Measurements from ENCODE around the gene RDX. TPM values are rescaled to one million over a fixed set of nuclear protein-coding genes. Genes with fewer than 3 reads are reported as not detected.

The RDX gene
- total RNA-seq, 1 experiment from 2014 or later: 86.6 TPM

DNA sequence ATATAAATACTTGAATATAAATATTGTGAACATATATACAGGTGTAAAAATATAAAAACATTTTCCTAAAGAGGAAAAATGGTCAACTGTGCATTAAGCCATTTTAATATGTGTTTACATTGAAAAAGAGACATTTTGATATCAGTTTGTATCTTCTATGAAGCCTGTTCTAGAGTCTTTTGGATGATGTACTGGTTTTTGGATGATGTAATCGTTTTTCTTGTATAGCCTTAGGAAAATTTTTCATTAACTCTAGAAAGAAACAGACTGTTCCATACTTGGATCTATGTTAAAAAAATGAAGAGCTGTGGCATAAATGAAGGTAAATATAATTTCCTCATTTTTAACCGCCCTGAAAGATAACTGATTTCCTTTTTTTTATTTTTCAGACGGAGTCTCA lies 39.6 kb upstream of the RDX start:
- Histone ChIP-seq H2BK5ac (ENCODE audit: insufficient read length, low read length) (no peak overlapping the region), H3K79me1 (ENCODE audit: insufficient read depth, low read depth, low read length, poor library complexity, severe bottlenecking) (no peaks in the 10 kb centered on the region), H3K4ac (ENCODE audit: low read depth, low read length) (no peak overlapping the region), H2BK12ac (ENCODE audit: insufficient read length, low read depth, low read length) (no peak overlapping the region), H3K14ac (ENCODE audit: insufficient read depth, low read length) (no peak overlapping the region), H2AK5ac (ENCODE audit: insufficient read length, low read length) (no peak overlapping the region), H2BK20ac (ENCODE audit: low read depth, low read length, poor library complexity, severe bottlenecking) (no peak overlapping the region), H4K20me1 (ENCODE audit: control insufficient read depth, insufficient read depth, insufficient read length) (no peaks in the 10 kb centered on the region), H2BK120ac (ENCODE audit: low read depth, low read length, poor library complexity, severe bottlenecking) (no peak overlapping the region), H3K9me3 (ENCODE audit: control insufficient read depth, low read depth, low read length) (peaks cover 4% of the 10 kb centered on the region), H2BK15ac (ENCODE audit: low read depth, low read length) (no peak overlapping the region), H3K4me1 (ENCODE audit: insufficient read depth, low read length) (0 out of 2 replicates have a peak, but pooled peaks cover 4% of the 10 kb centered on the region), H3K56ac (ENCODE audit: insufficient read length, low read depth, low read length) (no peak overlapping the region), H4K5ac (ENCODE audit: insufficient read length, low read depth, low read length) (no peak overlapping the region), H3K23ac (ENCODE audit: insufficient read length, low read depth, low read length) (no peak overlapping the region), H3K4me2 (ENCODE audit: insufficient read depth, insufficient read length, low read length) (no peak overlapping the region), H3K23me2 (ENCODE audit: insufficient read length, low read depth, low read length, poor library complexity, severe bottlenecking) (no peaks in the 10 kb centered on the region), H3K27me3 (ENCODE audit: insufficient read depth, low read length) (no peaks in the 10 kb centered on the region), H3K18ac (ENCODE audit: insufficient read length, low read depth, low read length) (no peak overlapping the region), H2AFZ (ENCODE audit: low read length) (no peak overlapping the region), H3K27ac (ENCODE audit: insufficient read length, low read depth, low read length) (no peak overlapping the region), H3T11ph (ENCODE audit: low read length) (no peak overlapping the region), H3K79me2 (ENCODE audit: insufficient read depth, low read length) (no peaks in the 10 kb centered on the region), H4K8ac (replicated peaks; ENCODE audit: insufficient read length, low read depth, low read length) (no peak overlapping the region), H4K91ac (ENCODE audit: insufficient read length, low read depth, low read length) (no peak overlapping the region), H3K9ac (ENCODE audit: extremely low read depth, insufficient read length, low read length) (no peak overlapping the region)
- no peak for DNase-seq
- H3K27me3 Mint-ChIP-seq (ENCODE audit: low read depth): no peaks in the 10 kb centered on the region
- TF ChIP-seq CTCF (conservative IDR thresholded peaks at IDR 0.05): no peak
- peaks cover 13 to 20% of the 10 kb centered on the region in 2 experiments for H3K9me3 Mint-ChIP-seq
- peaks cover 8 to 18% of the 10 kb centered on the region in 2 experiments for H3K4me1 Mint-ChIP-seq
- WGBS (ENCODE audit: extremely low coverage, insufficient read length, low lambda C conversion rate): no CpG with 5 or more reads among the region's 3 CpGs
- no peak overlapping the region for H3K27ac Mint-ChIP-seq
- H3K36me3 Mint-ChIP-seq (ENCODE audit: insufficient read depth in 1 of 3, low read depth in 3 of 3): peaks cover 8 to 13% (median 12%) of the 10 kb centered on the region in 3 experiments; a peak in 6 of 7 replicates
- no peak overlapping the region for H3K4me3 Mint-ChIP-seq

All from H9 (cell line).